SK-N-SH (cell line): ENCODE measurements around the gene MINDY4. TPM values are rescaled to one million over a fixed set of nuclear protein-coding genes. Genes with fewer than 3 reads are reported as not detected.

Source experiments
- CTCF ChIA-PET: fragments of 300-600, 350-600 bp; formaldehyde crosslinking; extraction: SDS; loops from one replicate; lab custom pipeline; 2021; lab: Yijun Ruan, JAX
- POLR2A ChIA-PET: fragments of 350-600 bp; sonication (Branson Sonifier 250); formaldehyde crosslinking; extraction: SDS; loops from one replicate; lab custom pipeline; 2020; ENCODE audit warnings: antibody characterized with exemption, inconsistent platforms; lab: Yijun Ruan, JAX
- DNase-seq: peaks from one replicate; pipeline ENCODE4 v3.0.0; 2012
- H2AFZ ChIP-seq: fragments of 200-600 bp; sonication (generic); 2 replicates; pipeline ENCODE4 v1.8.1; 2016; ENCODE audit warnings: antibody characterized with exemption, mild to moderate bottlenecking, low read depth
- H3F3A ChIP-seq: fragments of 200-600 bp; sonication (generic); replicated peaks from 2 replicates; pipeline ENCODE3; 2016; ENCODE audit warnings: antibody characterized with exemption, mild to moderate bottlenecking; ENCODE audit not compliant: insufficient read depth
- H3K27ac ChIP-seq, 2 experiments: fragments of 200-500 bp in 1 of 2; fragments of 200-600 bp in 1 of 2; sonication (Bioruptor generic) in 1 of 2; sonication (generic), shearing (Covaris generic) in 1 of 2; 2 replicates each; pipeline versions ENCODE4 v1.5.1 to v1.6.1; 2014 to 2016; ENCODE audit warnings: low read depth in 2 of 2, inconsistent platforms in 1 of 2, low read length in 1 of 2, mild to moderate bottlenecking in 1 of 2, mixed read lengths in 1 of 2
- H3K27me3 ChIP-seq: fragments of 200-600 bp; sonication (generic), shearing (Covaris generic); 2 replicates; pipeline ENCODE4 v1.6.1; 2016; ENCODE audit warnings: mixed run types; ENCODE audit not compliant: insufficient read depth
- H3K36me3 ChIP-seq, 2 experiments: fragments of 200-500 bp in 1 of 2; fragments of 200-600 bp in 1 of 2; sonication (Bioruptor generic) in 1 of 2; sonication (generic) in 1 of 2; replicated peaks in 1 of 2; 2 replicates each; pipeline versions ENCODE3 to v1.5.1; 2014 to 2016; ENCODE audit warnings: low read length in 1 of 2, mild to moderate bottlenecking in 1 of 2; ENCODE audit not compliant: insufficient read depth in 2 of 2, control insufficient read depth in 1 of 2
- H3K4me1 ChIP-seq, 2 experiments: fragments of 200-500 bp in 1 of 2; fragments of 200-600 bp in 1 of 2; sonication (Bioruptor generic) in 1 of 2; sonication (generic), shearing (Covaris generic) in 1 of 2; 2 replicates each; pipeline versions ENCODE4 v1.5.1 to v1.6.1; 2014 to 2016; ENCODE audit warnings: low read depth in 1 of 2, low read length in 1 of 2, mixed run types in 1 of 2; ENCODE audit not compliant: insufficient read depth in 2 of 2, control insufficient read depth in 1 of 2
- H3K4me2 ChIP-seq: fragments of 200-600 bp; sonication (generic), shearing (Covaris generic); 2 replicates; pipeline ENCODE4 v1.6.1; 2017; ENCODE audit warnings: mixed run types
- H3K4me3 ChIP-seq, 2 experiments: fragments of 200-500 bp in 1 of 2; fragments of 200-600 bp in 1 of 2; sonication (Bioruptor generic) in 1 of 2; sonication (generic), shearing (Covaris generic) in 1 of 2; 2 replicates each; pipeline versions ENCODE4 v1.5.1 to v1.8.1; 2014 to 2016; ENCODE audit warnings: low read depth in 2 of 2, inconsistent platforms in 1 of 2, low read length in 1 of 2, mild to moderate bottlenecking in 1 of 2, mixed read lengths in 1 of 2, moderate library complexity in 1 of 2
- H3K79me2 ChIP-seq: fragments of 200-600 bp; sonication (generic); 2 replicates; pipeline ENCODE4 v1.8.1; 2017; ENCODE audit warnings: mild to moderate bottlenecking; ENCODE audit not compliant: insufficient read depth
- H3K9ac ChIP-seq: fragments of 200-600 bp; sonication (generic); 2 replicates; pipeline ENCODE4 v1.6.1; 2017; ENCODE audit warnings: mixed run types
- H3K9me2 ChIP-seq: fragments of 200-600 bp; sonication (generic); 2 replicates; pipeline ENCODE4 v1.6.1; 2017; ENCODE audit warnings: mixed run types
- H3K9me3 ChIP-seq: fragments of 200-600 bp; sonication (generic); 2 replicates; pipeline ENCODE4 v1.6.1; 2017; ENCODE audit warnings: mixed run types, mild to moderate bottlenecking, moderate library complexity
- H4K20me1 ChIP-seq: fragments of 200-600 bp; sonication (generic); 2 replicates; pipeline ENCODE4 v1.6.1; 2017; ENCODE audit warnings: mild to moderate bottlenecking, mixed run types; ENCODE audit not compliant: insufficient read depth
- CHD2 ChIP-seq: fragments of 150-350 bp; IDR thresholded peaks from 2 replicates; pipeline ENCODE4 v1.6.1; 2018; ENCODE audit warnings: low read length; ENCODE audit not compliant: partially characterized antibody
- FOXJ3 ChIP-seq: sonication (generic); formaldehyde crosslinking; IDR thresholded peaks from 2 replicates; pipeline ENCODE4 v1.5.1; 2020; ENCODE audit warnings: mild to moderate bottlenecking, missing genetic modification reagents
- FOXM1 ChIP-seq: IDR thresholded peaks from 2 replicates; pipeline ENCODE4 v1.4.0; 2012; ENCODE audit warnings: low read depth, mild to moderate bottlenecking
- JUND ChIP-seq: IDR thresholded peaks from 2 replicates; pipeline ENCODE4 v1.4.0; 2012
- NRF1 ChIP-seq: IDR thresholded peaks from 2 replicates; pipeline ENCODE4 v1.6.1; 2012; ENCODE audit warnings: low read depth, mild to moderate bottlenecking, low read length
- RAD21 ChIP-seq: IDR thresholded peaks from 2 replicates; pipeline ENCODE4 v1.6.1; 2012; ENCODE audit warnings: mild to moderate bottlenecking, low read length
- RCOR1 ChIP-seq: fragments of 150-350 bp; IDR thresholded peaks from 2 replicates; pipeline ENCODE4 v1.6.1; 2017; ENCODE audit warnings: antibody characterized with exemption, low read length
- RFX5 ChIP-seq: IDR thresholded peaks from 2 replicates; pipeline ENCODE4 v1.6.1; 2012; ENCODE audit warnings: mild to moderate bottlenecking, improper control_type of control experiment, low read length
- SMC3 ChIP-seq: IDR thresholded peaks from 2 replicates; pipeline ENCODE4 v1.6.1; 2012; ENCODE audit warnings: low read depth, low read length, improper control_type of control experiment
- WGBS: methylation state at CpG from one replicate; pipeline ENCODE4 v1.1.6; 2017; ENCODE audit warnings: low lambda C conversion rate; 5-methylcytosine and 5-hydroxymethylcytosine counted together
- polyA plus RNA-seq, 3 experiments: library from polyadenylated mRNA; depleted of rRNA; stranded (reverse); fragments of >200 nt; gene quantifications; 2 replicates each; pipeline ENCODE4 v1.2.3, GENCODE V29; 2012
- TF ChIP-seq, protein P1 (sequence below): IDR thresholded peaks from 2 replicates; pipeline ENCODE4 v1.6.1; 2012; ENCODE audit warnings: mild to moderate bottlenecking, low read depth, low read length, moderate library complexity
- TF ChIP-seq, protein P2 (sequence below): fragments of 200-600 bp; sonication (generic); IDR thresholded peaks from 2 replicates; pipeline ENCODE4 v1.6.1; 2017; ENCODE audit warnings: antibody characterized with exemption, mild to moderate bottlenecking, moderate library complexity
- TF ChIP-seq, protein P3 (sequence below): IDR thresholded peaks from 2 replicates; pipeline ENCODE4 v1.4.0; 2012; ENCODE audit warnings: low read depth, borderline replicate concordance
- TF ChIP-seq, protein P4 (sequence below): IDR thresholded peaks from 2 replicates; pipeline ENCODE4 v1.4.0; 2012; ENCODE audit warnings: low read depth
- TF ChIP-seq, protein P5 (sequence below): IDR thresholded peaks from 2 replicates; pipeline ENCODE4; 2012

The MINDY4 gene
- polyA plus RNA-seq, 1 of the 3 experiments (the other 2 are of a cell fraction) = 1.8 TPM

DNA sequence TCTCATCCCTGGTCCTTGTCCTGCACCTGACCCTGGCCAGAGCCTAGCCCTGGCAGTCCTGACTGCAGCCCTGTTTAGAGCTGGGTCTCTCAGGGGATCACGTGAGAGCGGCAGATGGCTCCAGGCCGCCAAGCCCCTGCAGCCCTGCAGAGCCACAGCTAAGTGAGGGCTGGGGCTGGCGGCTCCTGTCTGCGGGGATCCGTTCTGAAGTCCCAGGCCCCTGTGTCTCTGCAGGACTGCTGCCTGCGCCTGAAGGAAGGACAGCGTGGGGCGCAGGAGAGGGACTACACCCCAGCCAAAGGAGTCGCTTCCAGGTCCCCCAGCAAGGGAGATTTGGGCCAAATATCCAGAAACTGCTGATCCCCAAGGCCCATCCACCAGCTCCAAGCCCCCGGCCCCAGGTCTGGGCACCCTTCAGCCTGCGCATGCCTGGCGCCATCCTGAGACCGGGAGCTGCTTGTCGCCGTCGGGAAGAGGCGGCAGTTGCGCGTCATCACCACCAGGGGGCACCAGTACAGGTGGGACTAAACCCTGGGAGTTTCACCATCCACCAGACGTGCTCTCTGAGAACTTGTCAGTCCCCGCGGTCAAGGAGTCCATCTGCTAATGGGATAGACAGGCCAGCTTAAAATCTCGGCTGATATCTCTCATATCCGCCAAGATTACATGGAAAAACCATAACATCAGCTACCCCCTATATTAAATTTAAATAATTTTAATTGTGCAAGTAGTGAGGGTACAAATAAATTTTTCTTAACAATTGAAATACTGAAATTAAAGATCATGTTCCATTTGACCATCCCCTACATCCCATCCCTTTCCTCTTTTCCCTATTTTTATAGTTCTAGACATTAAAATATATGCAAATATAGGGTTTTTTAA is 167.5 kb downstream of the MINDY4 start:
- H3K27me3 ChIP-seq = no peaks in the 10 kb centered on the region; the same call in 1 of the 2 replicates
- H3K79me2 ChIP-seq = no peaks in the 10 kb centered on the region
- peak overlapping the region; percentile 33 to 54; a peak in 3 of 4 replicates for H3K4me3 ChIP-seq
- H4K20me1 ChIP-seq = no peaks in the 10 kb centered on the region
- WGBS = 19% methylated on average over 21 of the region's 25 CpGs
- CTCF ChIA-PET = interaction anchor here (0.6 to 9.6 kb wide), 103 partner anchors 8 to 780 kb away, joined by 3 to 103 read pairs (median 5); partner anchors contain the start of genes AQP1 and GHRHR
- H3K27ac ChIP-seq = peak overlapping the region in 1 of 2 experiments; percentile 67; a peak in 1 of 4 replicates
- DNase-seq = peak; percentile 92
- H3K9me2 ChIP-seq = no peaks in the 10 kb centered on the region
- peak overlapping the region; percentile 83; the same call in 1 of the 2 replicates for H2AFZ ChIP-seq
- H3K4me1 ChIP-seq = peaks cover 0 to 7% of the 10 kb centered on the region in 2 experiments; a peak in 1 of 4 replicates
- POLR2A ChIA-PET = interaction anchor here (0.8 to 1.0 kb wide), 4 partner anchors 8 to 105 kb away, joined by 3 to 4 read pairs (median 4); no protein-coding TSS in a partner anchor
- TF ChIP-seq FOXM1 = no peak
- peak; percentile 47 for TF ChIP-seq CHD2
- TF ChIP-seq, protein P1, sequence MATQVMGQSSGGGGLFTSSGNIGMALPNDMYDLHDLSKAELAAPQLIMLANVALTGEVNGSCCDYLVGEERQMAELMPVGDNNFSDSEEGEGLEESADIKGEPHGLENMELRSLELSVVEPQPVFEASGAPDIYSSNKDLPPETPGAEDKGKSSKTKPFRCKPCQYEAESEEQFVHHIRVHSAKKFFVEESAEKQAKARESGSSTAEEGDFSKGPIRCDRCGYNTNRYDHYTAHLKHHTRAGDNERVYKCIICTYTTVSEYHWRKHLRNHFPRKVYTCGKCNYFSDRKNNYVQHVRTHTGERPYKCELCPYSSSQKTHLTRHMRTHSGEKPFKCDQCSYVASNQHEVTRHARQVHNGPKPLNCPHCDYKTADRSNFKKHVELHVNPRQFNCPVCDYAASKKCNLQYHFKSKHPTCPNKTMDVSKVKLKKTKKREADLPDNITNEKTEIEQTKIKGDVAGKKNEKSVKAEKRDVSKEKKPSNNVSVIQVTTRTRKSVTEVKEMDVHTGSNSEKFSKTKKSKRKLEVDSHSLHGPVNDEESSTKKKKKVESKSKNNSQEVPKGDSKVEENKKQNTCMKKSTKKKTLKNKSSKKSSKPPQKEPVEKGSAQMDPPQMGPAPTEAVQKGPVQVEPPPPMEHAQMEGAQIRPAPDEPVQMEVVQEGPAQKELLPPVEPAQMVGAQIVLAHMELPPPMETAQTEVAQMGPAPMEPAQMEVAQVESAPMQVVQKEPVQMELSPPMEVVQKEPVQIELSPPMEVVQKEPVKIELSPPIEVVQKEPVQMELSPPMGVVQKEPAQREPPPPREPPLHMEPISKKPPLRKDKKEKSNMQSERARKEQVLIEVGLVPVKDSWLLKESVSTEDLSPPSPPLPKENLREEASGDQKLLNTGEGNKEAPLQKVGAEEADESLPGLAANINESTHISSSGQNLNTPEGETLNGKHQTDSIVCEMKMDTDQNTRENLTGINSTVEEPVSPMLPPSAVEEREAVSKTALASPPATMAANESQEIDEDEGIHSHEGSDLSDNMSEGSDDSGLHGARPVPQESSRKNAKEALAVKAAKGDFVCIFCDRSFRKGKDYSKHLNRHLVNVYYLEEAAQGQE = no peak
- peak; percentile 59; the same call in 1 of the 2 replicates for TF ChIP-seq FOXJ3 (CRISPR knock-in tag)
- peak; percentile 39; the same call in 1 of the 2 replicates for TF ChIP-seq RCOR1
- peak; percentile 89 for TF ChIP-seq NRF1
- TF ChIP-seq, protein P2, sequence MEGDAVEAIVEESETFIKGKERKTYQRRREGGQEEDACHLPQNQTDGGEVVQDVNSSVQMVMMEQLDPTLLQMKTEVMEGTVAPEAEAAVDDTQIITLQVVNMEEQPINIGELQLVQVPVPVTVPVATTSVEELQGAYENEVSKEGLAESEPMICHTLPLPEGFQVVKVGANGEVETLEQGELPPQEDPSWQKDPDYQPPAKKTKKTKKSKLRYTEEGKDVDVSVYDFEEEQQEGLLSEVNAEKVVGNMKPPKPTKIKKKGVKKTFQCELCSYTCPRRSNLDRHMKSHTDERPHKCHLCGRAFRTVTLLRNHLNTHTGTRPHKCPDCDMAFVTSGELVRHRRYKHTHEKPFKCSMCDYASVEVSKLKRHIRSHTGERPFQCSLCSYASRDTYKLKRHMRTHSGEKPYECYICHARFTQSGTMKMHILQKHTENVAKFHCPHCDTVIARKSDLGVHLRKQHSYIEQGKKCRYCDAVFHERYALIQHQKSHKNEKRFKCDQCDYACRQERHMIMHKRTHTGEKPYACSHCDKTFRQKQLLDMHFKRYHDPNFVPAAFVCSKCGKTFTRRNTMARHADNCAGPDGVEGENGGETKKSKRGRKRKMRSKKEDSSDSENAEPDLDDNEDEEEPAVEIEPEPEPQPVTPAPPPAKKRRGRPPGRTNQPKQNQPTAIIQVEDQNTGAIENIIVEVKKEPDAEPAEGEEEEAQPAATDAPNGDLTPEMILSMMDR = peak; percentile 99
- peak; percentile 91 for TF ChIP-seq SMC3
- TF ChIP-seq, protein P3, sequence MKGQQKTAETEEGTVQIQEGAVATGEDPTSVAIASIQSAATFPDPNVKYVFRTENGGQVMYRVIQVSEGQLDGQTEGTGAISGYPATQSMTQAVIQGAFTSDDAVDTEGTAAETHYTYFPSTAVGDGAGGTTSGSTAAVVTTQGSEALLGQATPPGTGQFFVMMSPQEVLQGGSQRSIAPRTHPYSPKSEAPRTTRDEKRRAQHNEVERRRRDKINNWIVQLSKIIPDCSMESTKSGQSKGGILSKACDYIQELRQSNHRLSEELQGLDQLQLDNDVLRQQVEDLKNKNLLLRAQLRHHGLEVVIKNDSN = peak; percentile 25; the same call in 1 of the 2 replicates
- 0 out of 2 replicates have a peak, but pooled peaks have one; percentile 43 for TF ChIP-seq RFX5
- TF ChIP-seq RAD21 = peak; percentile 76
- TF ChIP-seq, protein P4, sequence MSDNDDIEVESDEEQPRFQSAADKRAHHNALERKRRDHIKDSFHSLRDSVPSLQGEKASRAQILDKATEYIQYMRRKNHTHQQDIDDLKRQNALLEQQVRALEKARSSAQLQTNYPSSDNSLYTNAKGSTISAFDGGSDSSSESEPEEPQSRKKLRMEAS = no peak
- TF ChIP-seq, protein P5, sequence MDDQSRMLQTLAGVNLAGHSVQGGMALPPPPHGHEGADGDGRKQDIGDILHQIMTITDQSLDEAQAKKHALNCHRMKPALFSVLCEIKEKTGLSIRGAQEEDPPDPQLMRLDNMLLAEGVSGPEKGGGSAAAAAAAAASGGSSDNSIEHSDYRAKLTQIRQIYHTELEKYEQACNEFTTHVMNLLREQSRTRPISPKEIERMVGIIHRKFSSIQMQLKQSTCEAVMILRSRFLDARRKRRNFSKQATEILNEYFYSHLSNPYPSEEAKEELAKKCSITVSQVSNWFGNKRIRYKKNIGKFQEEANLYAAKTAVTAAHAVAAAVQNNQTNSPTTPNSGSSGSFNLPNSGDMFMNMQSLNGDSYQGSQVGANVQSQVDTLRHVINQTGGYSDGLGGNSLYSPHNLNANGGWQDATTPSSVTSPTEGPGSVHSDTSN = no peak
- no peak for TF ChIP-seq JUND
- H3K4me2 ChIP-seq = peak overlapping the region; percentile 69; the same call in 1 of the 2 replicates
- no peak overlapping the region for H3K9ac ChIP-seq
- no peaks in the 10 kb centered on the region for H3F3A ChIP-seq
- no peaks in the 10 kb centered on the region for H3K36me3 ChIP-seq
- no peaks in the 10 kb centered on the region for H3K9me3 ChIP-seq
